ENCODE measurements around the gene DNAJC11. TPM values are rescaled to one million over a fixed set of nuclear protein-coding genes. Genes with fewer than 3 reads are reported as not detected.

The DNAJC11 gene
- total RNA-seq, 1 donor from 2014 or later, result 47.6 TPM

DNA sequence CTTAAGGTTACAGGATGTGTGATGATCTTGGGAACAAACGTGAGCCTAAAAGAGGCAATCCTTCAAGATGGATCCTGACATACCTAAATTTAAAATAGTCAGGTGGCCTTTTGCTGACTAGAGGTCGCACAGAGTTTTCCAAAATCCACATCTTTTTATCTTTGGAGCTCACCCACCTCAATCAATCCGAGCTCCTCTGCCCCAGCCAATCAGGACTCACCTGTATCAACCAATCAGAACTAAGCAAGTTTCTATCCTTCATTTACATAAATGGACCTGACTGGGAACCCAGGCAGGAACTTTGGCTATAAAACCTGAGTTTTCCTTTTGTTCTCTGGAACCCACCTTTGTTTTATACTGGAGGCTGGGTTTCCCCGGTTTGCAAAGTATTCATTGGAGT is 16.2 kb downstream of the DNAJC11 start:
- Histone ChIP-seq H3K27ac (no peak overlapping the region), H2AFZ (replicated peaks) (no peak overlapping the region), H3K9me3 (ENCODE audit: low read depth) (no peaks in the 10 kb centered on the region), H4K20me1 (ENCODE audit: low read depth) (peaks cover 27% of the 10 kb centered on the region), H3K4me2 (no peak overlapping the region), H3K79me2 (ENCODE audit: low read depth) (peaks cover 76% of the 10 kb centered on the region), H3F3A (ENCODE audit: low read depth) (no peaks in the 10 kb centered on the region), H3K4me1 (peaks cover 5% of the 10 kb centered on the region), H3K27me3 (no peaks in the 10 kb centered on the region), H3K36me3 (no peaks in the 10 kb centered on the region), H3K9ac (no peak overlapping the region), H3K4me3 (no peak overlapping the region)
- H3K9me3 Mint-ChIP-seq, result no peaks in the 10 kb centered on the region
- peaks cover 2% of the 10 kb centered on the region for H3K36me3 Mint-ChIP-seq
- no peak overlapping the region for H3K27ac Mint-ChIP-seq
- H3K4me3 Mint-ChIP-seq, result no peak overlapping the region
- TF ChIP-seq EZH2 (IDR thresholded peaks at IDR 0.05) (no peak), EZH2phosphoT487 (IDR thresholded peaks at IDR 0.05) (no peak)
- TF ChIP-seq, protein P1, sequence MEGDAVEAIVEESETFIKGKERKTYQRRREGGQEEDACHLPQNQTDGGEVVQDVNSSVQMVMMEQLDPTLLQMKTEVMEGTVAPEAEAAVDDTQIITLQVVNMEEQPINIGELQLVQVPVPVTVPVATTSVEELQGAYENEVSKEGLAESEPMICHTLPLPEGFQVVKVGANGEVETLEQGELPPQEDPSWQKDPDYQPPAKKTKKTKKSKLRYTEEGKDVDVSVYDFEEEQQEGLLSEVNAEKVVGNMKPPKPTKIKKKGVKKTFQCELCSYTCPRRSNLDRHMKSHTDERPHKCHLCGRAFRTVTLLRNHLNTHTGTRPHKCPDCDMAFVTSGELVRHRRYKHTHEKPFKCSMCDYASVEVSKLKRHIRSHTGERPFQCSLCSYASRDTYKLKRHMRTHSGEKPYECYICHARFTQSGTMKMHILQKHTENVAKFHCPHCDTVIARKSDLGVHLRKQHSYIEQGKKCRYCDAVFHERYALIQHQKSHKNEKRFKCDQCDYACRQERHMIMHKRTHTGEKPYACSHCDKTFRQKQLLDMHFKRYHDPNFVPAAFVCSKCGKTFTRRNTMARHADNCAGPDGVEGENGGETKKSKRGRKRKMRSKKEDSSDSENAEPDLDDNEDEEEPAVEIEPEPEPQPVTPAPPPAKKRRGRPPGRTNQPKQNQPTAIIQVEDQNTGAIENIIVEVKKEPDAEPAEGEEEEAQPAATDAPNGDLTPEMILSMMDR (IDR thresholded peaks at IDR 0.05), result no peak
- peaks cover 4% of the 10 kb centered on the region for H3K27me3 Mint-ChIP-seq (ENCODE audit: insufficient read depth, low read depth)
- no peak for DNase-seq (ENCODE audit: low spot score)
- H3K4me1 Mint-ChIP-seq, result peaks cover 2% of the 10 kb centered on the region

DNA sequence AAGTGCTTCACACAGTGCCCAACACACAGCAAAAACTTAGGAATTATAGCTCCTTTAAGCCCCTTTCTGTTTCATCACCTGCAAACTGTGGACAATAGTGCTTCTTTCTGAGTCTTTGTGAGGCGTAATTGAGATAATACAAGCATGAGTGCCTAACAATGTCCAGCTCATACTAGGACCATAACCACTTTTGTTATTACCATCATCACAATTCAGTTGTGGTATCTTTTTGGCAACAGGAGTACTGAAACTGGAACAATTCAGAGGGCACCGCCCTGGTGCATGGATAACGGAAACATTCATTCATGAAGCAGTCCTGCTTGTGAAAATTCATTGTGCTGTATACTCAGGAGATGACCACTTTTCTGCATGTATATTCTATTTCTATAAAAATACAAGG is 18.2 kb downstream of the DNAJC11 start:
- no peak overlapping the region for H3K9ac ChIP-seq
- Mint-ChIP-seq H3K36me3 (no peaks in the 10 kb centered on the region), H3K4me1 (peaks cover 2% of the 10 kb centered on the region), H3K9me3 (no peaks in the 10 kb centered on the region), H3K27ac (no peak overlapping the region), H3K4me3 (no peak overlapping the region), H3K27me3 (ENCODE audit: insufficient read depth, low read depth) (peaks cover 4% of the 10 kb centered on the region)
- H3K9me3 ChIP-seq (ENCODE audit: low read depth), result no peaks in the 10 kb centered on the region
- H3K27me3 ChIP-seq, result no peaks in the 10 kb centered on the region
- no peak overlapping the region for H3K4me3 ChIP-seq
- H2AFZ ChIP-seq (replicated peaks), result no peak overlapping the region
- H3K4me1 ChIP-seq, result peaks cover 5% of the 10 kb centered on the region
- DNase-seq (ENCODE audit: low spot score), result no peak
- H3K27ac ChIP-seq, result no peak overlapping the region
- H4K20me1 ChIP-seq (ENCODE audit: low read depth), result peaks cover 19% of the 10 kb centered on the region
- H3F3A ChIP-seq (ENCODE audit: low read depth), result no peaks in the 10 kb centered on the region
- H3K79me2 ChIP-seq (ENCODE audit: low read depth), result peaks cover 57% of the 10 kb centered on the region
- H3K36me3 ChIP-seq, result no peaks in the 10 kb centered on the region
- no peak overlapping the region for H3K4me2 ChIP-seq
- TF ChIP-seq EZH2phosphoT487 (IDR thresholded peaks at IDR 0.05) (no peak), EZH2 (IDR thresholded peaks at IDR 0.05) (no peak)
- TF ChIP-seq, protein P1 (IDR thresholded peaks at IDR 0.05), result no peak

DNA sequence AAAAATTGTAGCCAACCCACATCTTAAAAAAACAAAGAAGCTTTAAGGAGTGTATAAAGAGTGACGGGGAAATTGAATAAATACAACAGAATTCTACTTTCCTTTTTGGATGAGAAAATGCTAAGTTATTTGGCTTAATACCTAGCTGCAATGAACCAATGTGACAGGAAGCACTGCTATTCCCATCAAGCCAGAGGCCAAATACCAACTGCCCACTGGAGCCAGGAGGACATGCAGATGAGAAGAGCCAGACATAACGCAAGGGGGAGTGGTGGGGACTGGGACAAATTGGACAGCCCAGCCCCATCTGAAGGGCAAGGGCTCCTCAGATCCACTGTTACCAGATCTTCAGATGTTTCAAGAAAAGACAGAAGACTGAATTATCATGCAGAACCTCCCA is 25.7 kb downstream of the DNAJC11 start:
- H3K36me3 ChIP-seq, result no peaks in the 10 kb centered on the region
- no peak overlapping the region for H3K4me3 ChIP-seq
- TF ChIP-seq, protein P1 (IDR thresholded peaks at IDR 0.05), result no peak
- TF ChIP-seq EZH2phosphoT487 (IDR thresholded peaks at IDR 0.05), result no peak
- no peak for TF ChIP-seq EZH2 (IDR thresholded peaks at IDR 0.05)
- no peak overlapping the region for H3K4me2 ChIP-seq
- Mint-ChIP-seq H3K36me3 (peaks cover 14% of the 10 kb centered on the region), H3K4me1 (no peaks in the 10 kb centered on the region), H3K4me3 (no peak overlapping the region), H3K9me3 (no peaks in the 10 kb centered on the region), H3K27me3 (ENCODE audit: insufficient read depth, low read depth) (no peaks in the 10 kb centered on the region), H3K27ac (no peak overlapping the region)
- H3K27ac ChIP-seq, result no peak overlapping the region
- H2AFZ ChIP-seq (replicated peaks), result no peak overlapping the region
- H3K27me3 ChIP-seq, result no peaks in the 10 kb centered on the region
- peaks cover 3% of the 10 kb centered on the region for H3F3A ChIP-seq (ENCODE audit: low read depth)
- no peaks in the 10 kb centered on the region for H3K79me2 ChIP-seq (ENCODE audit: low read depth)
- DNase-seq (ENCODE audit: low spot score), result no peak
- H3K4me1 ChIP-seq, result no peaks in the 10 kb centered on the region
- H4K20me1 ChIP-seq (ENCODE audit: low read depth), result no peaks in the 10 kb centered on the region
- H3K9me3 ChIP-seq (ENCODE audit: low read depth), result no peaks in the 10 kb centered on the region
- H3K9ac ChIP-seq, result no peak overlapping the region

Data from neural progenitor cell (in vitro differentiated cells).